B cell (primary cell): Measurements from ENCODE around the gene ATAD3A.
"Not testable (repeated sequence)": the region's sequence is repeated elsewhere in the genome, so short reads cannot be mapped to it uniquely, and the experiment has no call there.

ENCODE experiments used
- EZH2 ChIP-seq: IDR thresholded peaks from 2 replicates; pipeline ENCODE4 v1.6.1; 2012; ENCODE audit warnings: borderline replicate concordance, low read depth, mild to moderate bottlenecking, moderate library complexity, low read length; ENCODE audit not compliant: insufficient read depth, poor library complexity, severe bottlenecking
- TF ChIP-seq, protein P1 (sequence below): fragments of 200-600 bp; IDR thresholded peaks from one replicate; pipeline ENCODE4 v1.8.0; 2022; ENCODE audit warnings: antibody characterized with exemption, mild to moderate bottlenecking

- TF ChIP-seq, protein P1, sequence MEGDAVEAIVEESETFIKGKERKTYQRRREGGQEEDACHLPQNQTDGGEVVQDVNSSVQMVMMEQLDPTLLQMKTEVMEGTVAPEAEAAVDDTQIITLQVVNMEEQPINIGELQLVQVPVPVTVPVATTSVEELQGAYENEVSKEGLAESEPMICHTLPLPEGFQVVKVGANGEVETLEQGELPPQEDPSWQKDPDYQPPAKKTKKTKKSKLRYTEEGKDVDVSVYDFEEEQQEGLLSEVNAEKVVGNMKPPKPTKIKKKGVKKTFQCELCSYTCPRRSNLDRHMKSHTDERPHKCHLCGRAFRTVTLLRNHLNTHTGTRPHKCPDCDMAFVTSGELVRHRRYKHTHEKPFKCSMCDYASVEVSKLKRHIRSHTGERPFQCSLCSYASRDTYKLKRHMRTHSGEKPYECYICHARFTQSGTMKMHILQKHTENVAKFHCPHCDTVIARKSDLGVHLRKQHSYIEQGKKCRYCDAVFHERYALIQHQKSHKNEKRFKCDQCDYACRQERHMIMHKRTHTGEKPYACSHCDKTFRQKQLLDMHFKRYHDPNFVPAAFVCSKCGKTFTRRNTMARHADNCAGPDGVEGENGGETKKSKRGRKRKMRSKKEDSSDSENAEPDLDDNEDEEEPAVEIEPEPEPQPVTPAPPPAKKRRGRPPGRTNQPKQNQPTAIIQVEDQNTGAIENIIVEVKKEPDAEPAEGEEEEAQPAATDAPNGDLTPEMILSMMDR, result not testable (repeated sequence)
- TF ChIP-seq EZH2, result not testable (repeated sequence)
These were observed 26.1 kb upstream of the ATAD3A start for GRCh38 chr1:1485755-1486317.
